Thyroid gland (tissue), 4 donors: ENCODE measurements around the gene PPP1R17.

Experiments
- CTCF ChIP-seq, 6 experiments: fragments of 200-600 bp in 3 of 6; fragments of 450-650 bp in 3 of 6; sonication (generic) in 3 of 6; IDR thresholded peaks; one replicate each; pipeline ENCODE4 v1.5.1; 2016 to 2019; ENCODE audit warnings: antibody characterized with exemption in 6 of 6, mild to moderate bottlenecking in 2 of 6, inconsistent platforms in 1 of 6, moderate library complexity in 1 of 6
- POLR2A ChIP-seq, 2 donors: fragments of 450-650 bp; IDR thresholded peaks; one replicate each; pipeline ENCODE4 v1.6.1; 2017; ENCODE audit warnings: antibody characterized with exemption in 2 of 2, mild to moderate bottlenecking in 2 of 2, moderate library complexity in 1 of 2

GRCh38 chr7:31652063-31652326, 35.0 kb upstream of the PPP1R17 start:
- TF ChIP-seq CTCF (IDR thresholded peaks at IDR 0.05) = no peak
- TF ChIP-seq POLR2A (IDR thresholded peaks at IDR 0.05) = no peak
